SK-N-SH treated with all-trans-retinoic acid at 6 μM for 48 hours (cell line): ENCODE measurements around the gene CDR2.

ENCODE experiments used
- ATAC-seq: fragments of 200-7000 bp; cut with Tn5 transposase; 3 replicates; pipeline ENCODE4 v1.9.1; 2020; ENCODE audit warnings: mild to moderate bottlenecking, moderate library complexity
- ARNTL ChIP-seq: fragments of 450-650 bp; formaldehyde crosslinking; IDR thresholded peaks from 2 replicates; pipeline ENCODE4 v1.5.0; 2020; ENCODE audit warnings: low read depth, mild to moderate bottlenecking, moderate library complexity, borderline replicate concordance
- BACH2 ChIP-seq: fragments of 250-450 bp; sonication (Bioruptor Pico); IDR thresholded peaks from 2 replicates; pipeline ENCODE4 v1.9.0; 2021; ENCODE audit warnings: mild to moderate bottlenecking, borderline replicate concordance
- CSDC2 ChIP-seq: fragments of 250-450 bp; sonication (Bioruptor Pico); IDR thresholded peaks from 2 replicates; pipeline ENCODE4 v1.5.0; 2020; ENCODE audit warnings: mild to moderate bottlenecking, moderate library complexity
- ESRRG ChIP-seq: fragments of 250-450 bp; sonication (Bioruptor Pico); IDR thresholded peaks from 2 replicates; pipeline ENCODE4 v1.6.1; 2021; ENCODE audit warnings: mild to moderate bottlenecking
- GLIS3 ChIP-seq: fragments of 250-450 bp; sonication (Bioruptor Pico); IDR thresholded peaks from 2 replicates; pipeline ENCODE4 v1.5.0; 2020; ENCODE audit warnings: mild to moderate bottlenecking, moderate library complexity
- ISL1 ChIP-seq: fragments of 250-450 bp; sonication (Bioruptor Pico); IDR thresholded peaks from 2 replicates; pipeline ENCODE4 v2.1.2; 2022; ENCODE audit warnings: mild to moderate bottlenecking, moderate library complexity
- PATZ1 ChIP-seq: fragments of 250-450 bp; sonication (Bioruptor Pico); IDR thresholded peaks from 2 replicates; pipeline ENCODE4 v1.8.0; 2020; ENCODE audit warnings: mild to moderate bottlenecking, moderate library complexity, borderline replicate concordance
- PPARA ChIP-seq: fragments of 250-450 bp; sonication (Bioruptor Pico); IDR thresholded peaks from 2 replicates; pipeline ENCODE4 v1.5.0; 2020; ENCODE audit warnings: mild to moderate bottlenecking, borderline replicate concordance
- RARB ChIP-seq: fragments of 250-450 bp; sonication (Bioruptor Pico); IDR thresholded peaks from 2 replicates; pipeline ENCODE4 v1.8.0; 2021; ENCODE audit warnings: mild to moderate bottlenecking, moderate library complexity
- SNAI2 ChIP-seq: fragments of 250-450 bp; sonication (Bioruptor Pico); IDR thresholded peaks from 2 replicates; pipeline ENCODE4 v1.5.0; 2020; ENCODE audit warnings: mild to moderate bottlenecking, moderate library complexity
- TCF4 ChIP-seq: fragments of 250-450 bp; sonication (Bioruptor Pico); IDR thresholded peaks from 2 replicates; pipeline ENCODE4 v1.8.0; 2021; ENCODE audit warnings: mild to moderate bottlenecking, moderate library complexity, borderline replicate concordance
- ZFP3 ChIP-seq: fragments of 250-450 bp; sonication (Bioruptor Pico); IDR thresholded peaks from 2 replicates; pipeline ENCODE4 v1.5.0; 2020; ENCODE audit warnings: mild to moderate bottlenecking, moderate library complexity
- ZFP30 ChIP-seq: fragments of 450-650 bp; formaldehyde crosslinking; IDR thresholded peaks from 2 replicates; pipeline ENCODE4 v1.5.0; 2022; ENCODE audit warnings: mild to moderate bottlenecking, moderate library complexity
- ZNF565 ChIP-seq: fragments of 450-650 bp; formaldehyde crosslinking; conservative IDR thresholded peaks from 2 replicates; pipeline ENCODE4 v1.5.0; 2020; ENCODE audit warnings: low read depth, mild to moderate bottlenecking, moderate library complexity
- ZNF70 ChIP-seq: fragments of 450-650 bp; formaldehyde crosslinking; IDR thresholded peaks from 2 replicates; pipeline ENCODE4 v1.5.0; 2020; ENCODE audit warnings: mild to moderate bottlenecking, moderate library complexity
- ZNF8 ChIP-seq: fragments of 450-650 bp; formaldehyde crosslinking; IDR thresholded peaks from 2 replicates; pipeline ENCODE4 v1.5.0; 2020; ENCODE audit warnings: mild to moderate bottlenecking, moderate library complexity
- TF ChIP-seq, protein P1 (sequence below): fragments of 250-450 bp; sonication (Bioruptor Pico); IDR thresholded peaks from 2 replicates; pipeline ENCODE4 v1.5.1; 2021; ENCODE audit warnings: mild to moderate bottlenecking, moderate library complexity
- TF ChIP-seq, protein P2 (sequence below): fragments of 250-450 bp; sonication (Bioruptor Pico); IDR thresholded peaks from 2 replicates; pipeline ENCODE4 v1.5.0; 2020; ENCODE audit warnings: mild to moderate bottlenecking, moderate library complexity
- TF ChIP-seq, protein P3 (sequence below): fragments of 250-450 bp; sonication (Bioruptor Pico); IDR thresholded peaks from 2 replicates; pipeline ENCODE4 v1.8.0; 2021; ENCODE audit warnings: low read depth, mild to moderate bottlenecking, moderate library complexity, borderline replicate concordance
- TF ChIP-seq, protein P4 (sequence below): fragments of 250-450 bp; sonication (Bioruptor Pico); IDR thresholded peaks from 2 replicates; pipeline ENCODE4 v1.5.1; 2020; ENCODE audit warnings: low read depth, mild to moderate bottlenecking, moderate library complexity

Gene CDR2

GRCh38 chr16:22321340-22322001 lies 52.9 kb downstream of the CDR2 start:
- no peak for TF ChIP-seq PPARA
- TF ChIP-seq, protein P1, sequence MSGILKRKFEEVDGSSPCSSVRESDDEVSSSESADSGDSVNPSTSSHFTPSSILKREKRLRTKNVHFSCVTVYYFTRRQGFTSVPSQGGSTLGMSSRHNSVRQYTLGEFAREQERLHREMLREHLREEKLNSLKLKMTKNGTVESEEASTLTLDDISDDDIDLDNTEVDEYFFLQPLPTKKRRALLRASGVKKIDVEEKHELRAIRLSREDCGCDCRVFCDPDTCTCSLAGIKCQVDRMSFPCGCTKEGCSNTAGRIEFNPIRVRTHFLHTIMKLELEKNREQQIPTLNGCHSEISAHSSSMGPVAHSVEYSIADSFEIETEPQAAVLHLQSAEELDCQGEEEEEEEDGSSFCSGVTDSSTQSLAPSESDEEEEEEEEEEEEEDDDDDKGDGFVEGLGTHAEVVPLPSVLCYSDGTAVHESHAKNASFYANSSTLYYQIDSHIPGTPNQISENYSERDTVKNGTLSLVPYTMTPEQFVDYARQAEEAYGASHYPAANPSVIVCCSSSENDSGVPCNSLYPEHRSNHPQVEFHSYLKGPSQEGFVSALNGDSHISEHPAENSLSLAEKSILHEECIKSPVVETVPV (CRISPR knock-in tag): no peak
- no peak for TF ChIP-seq CSDC2 (CRISPR knock-in tag)
- TF ChIP-seq, protein P2, sequence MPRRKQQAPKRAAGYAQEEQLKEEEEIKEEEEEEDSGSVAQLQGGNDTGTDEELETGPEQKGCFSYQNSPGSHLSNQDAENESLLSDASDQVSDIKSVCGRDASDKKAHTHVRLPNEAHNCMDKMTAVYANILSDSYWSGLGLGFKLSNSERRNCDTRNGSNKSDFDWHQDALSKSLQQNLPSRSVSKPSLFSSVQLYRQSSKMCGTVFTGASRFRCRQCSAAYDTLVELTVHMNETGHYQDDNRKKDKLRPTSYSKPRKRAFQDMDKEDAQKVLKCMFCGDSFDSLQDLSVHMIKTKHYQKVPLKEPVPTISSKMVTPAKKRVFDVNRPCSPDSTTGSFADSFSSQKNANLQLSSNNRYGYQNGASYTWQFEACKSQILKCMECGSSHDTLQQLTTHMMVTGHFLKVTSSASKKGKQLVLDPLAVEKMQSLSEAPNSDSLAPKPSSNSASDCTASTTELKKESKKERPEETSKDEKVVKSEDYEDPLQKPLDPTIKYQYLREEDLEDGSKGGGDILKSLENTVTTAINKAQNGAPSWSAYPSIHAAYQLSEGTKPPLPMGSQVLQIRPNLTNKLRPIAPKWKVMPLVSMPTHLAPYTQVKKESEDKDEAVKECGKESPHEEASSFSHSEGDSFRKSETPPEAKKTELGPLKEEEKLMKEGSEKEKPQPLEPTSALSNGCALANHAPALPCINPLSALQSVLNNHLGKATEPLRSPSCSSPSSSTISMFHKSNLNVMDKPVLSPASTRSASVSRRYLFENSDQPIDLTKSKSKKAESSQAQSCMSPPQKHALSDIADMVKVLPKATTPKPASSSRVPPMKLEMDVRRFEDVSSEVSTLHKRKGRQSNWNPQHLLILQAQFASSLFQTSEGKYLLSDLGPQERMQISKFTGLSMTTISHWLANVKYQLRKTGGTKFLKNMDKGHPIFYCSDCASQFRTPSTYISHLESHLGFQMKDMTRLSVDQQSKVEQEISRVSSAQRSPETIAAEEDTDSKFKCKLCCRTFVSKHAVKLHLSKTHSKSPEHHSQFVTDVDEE: no peak
- TF ChIP-seq ZNF70 (CRISPR knock-in tag): no peak
- no peak for TF ChIP-seq SNAI2 (CRISPR knock-in tag)
- no peak for TF ChIP-seq ZNF565 (CRISPR knock-in tag)
- no peak for TF ChIP-seq ESRRG (CRISPR knock-in tag)
- TF ChIP-seq, protein P3, sequence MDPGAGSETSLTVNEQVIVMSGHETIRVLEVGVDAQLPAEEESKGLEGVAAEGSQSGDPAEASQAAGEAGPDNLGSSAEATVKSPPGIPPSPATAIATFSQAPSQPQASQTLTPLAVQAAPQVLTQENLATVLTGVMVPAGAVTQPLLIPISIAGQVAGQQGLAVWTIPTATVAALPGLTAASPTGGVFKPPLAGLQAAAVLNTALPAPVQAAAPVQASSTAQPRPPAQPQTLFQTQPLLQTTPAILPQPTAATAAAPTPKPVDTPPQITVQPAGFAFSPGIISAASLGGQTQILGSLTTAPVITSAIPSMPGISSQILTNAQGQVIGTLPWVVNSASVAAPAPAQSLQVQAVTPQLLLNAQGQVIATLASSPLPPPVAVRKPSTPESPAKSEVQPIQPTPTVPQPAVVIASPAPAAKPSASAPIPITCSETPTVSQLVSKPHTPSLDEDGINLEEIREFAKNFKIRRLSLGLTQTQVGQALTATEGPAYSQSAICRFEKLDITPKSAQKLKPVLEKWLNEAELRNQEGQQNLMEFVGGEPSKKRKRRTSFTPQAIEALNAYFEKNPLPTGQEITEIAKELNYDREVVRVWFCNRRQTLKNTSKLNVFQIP (CRISPR knock-in tag): no peak
- TF ChIP-seq RARB (CRISPR knock-in tag): no peak
- TF ChIP-seq GLIS3 (CRISPR knock-in tag): no peak
- TF ChIP-seq ARNTL (CRISPR knock-in tag): no peak
- no peak for TF ChIP-seq ZNF8
- no peak for TF ChIP-seq TCF4 (CRISPR knock-in tag)
- TF ChIP-seq, all 23 proteins: peak for 0
- ATAC-seq: peak; percentile 86

DNA sequence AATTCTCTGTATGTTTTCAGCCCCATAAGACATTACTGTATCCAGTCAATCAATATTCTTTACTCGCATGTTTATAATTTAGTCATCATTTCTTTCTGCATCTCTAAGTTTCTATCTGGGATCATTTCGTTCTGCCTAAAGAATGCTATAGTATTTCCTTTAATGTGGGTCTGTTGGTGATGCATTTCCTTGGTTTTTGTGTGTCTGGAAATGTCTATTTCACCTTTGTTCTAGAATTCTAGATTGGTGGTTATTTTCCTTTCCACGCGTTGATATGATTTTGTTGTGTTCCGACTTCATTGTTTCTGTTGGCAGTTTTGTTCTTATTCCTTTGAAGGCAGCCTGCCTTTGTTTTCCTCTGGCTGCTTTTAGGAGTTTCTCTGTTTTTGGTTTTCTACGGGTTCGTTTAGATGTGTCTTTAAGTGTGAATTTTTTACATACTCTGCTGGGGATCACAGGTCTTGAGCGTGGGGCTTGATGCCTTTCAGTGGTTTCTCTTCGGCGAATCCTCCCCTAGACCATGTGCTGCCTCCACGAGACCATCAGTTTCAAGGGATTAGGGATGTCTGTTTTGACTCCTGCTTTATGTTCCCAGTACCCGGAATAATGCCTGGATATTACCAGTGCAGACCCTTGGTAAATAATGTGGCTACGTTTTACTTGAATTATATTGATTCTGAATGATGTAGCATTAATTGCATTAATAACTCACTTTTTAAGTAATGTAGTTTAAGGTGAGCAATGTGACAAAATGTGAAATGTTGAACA lies 53.7 kb downstream of the CDR2 start:
- ATAC-seq: no peak
- TF ChIP-seq ZFP3 (CRISPR knock-in tag): no peak
- TF ChIP-seq ISL1: no peak
- no peak for TF ChIP-seq ZFP30
- no peak for TF ChIP-seq ZNF565 (CRISPR knock-in tag)
- TF ChIP-seq SNAI2 (CRISPR knock-in tag): no peak
- TF ChIP-seq PPARA: no peak
- TF ChIP-seq, protein P4, sequence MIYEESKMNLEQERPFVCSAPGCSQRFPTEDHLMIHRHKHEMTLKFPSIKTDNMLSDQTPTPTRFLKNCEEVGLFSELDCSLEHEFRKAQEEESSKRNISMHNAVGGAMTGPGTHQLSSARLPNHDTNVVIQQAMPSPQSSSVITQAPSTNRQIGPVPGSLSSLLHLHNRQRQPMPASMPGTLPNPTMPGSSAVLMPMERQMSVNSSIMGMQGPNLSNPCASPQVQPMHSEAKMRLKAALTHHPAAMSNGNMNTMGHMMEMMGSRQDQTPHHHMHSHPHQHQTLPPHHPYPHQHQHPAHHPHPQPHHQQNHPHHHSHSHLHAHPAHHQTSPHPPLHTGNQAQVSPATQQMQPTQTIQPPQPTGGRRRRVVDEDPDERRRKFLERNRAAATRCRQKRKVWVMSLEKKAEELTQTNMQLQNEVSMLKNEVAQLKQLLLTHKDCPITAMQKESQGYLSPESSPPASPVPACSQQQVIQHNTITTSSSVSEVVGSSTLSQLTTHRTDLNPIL (CRISPR knock-in tag): no peak
- TF ChIP-seq ZNF8: no peak
- TF ChIP-seq, protein P1 (CRISPR knock-in tag): no peak
- TF ChIP-seq ARNTL (CRISPR knock-in tag): no peak
- TF ChIP-seq, protein P3 (CRISPR knock-in tag): no peak
- TF ChIP-seq ESRRG (CRISPR knock-in tag): no peak
- TF ChIP-seq PATZ1 (CRISPR knock-in tag): no peak
- no peak for TF ChIP-seq BACH2
